GM19397 (cell line): ENCODE results near the gene IL17A.

ENCODE experiments used
- ATAC-seq: cut with Tn5 transposase; IDR thresholded peaks from one replicate; pipeline ENCODE4 v1.9.1; 2021; ENCODE audit warnings: mild to moderate bottlenecking, moderate library complexity; ENCODE audit not compliant: unreplicated experiment

IL17A gene

DNA sequence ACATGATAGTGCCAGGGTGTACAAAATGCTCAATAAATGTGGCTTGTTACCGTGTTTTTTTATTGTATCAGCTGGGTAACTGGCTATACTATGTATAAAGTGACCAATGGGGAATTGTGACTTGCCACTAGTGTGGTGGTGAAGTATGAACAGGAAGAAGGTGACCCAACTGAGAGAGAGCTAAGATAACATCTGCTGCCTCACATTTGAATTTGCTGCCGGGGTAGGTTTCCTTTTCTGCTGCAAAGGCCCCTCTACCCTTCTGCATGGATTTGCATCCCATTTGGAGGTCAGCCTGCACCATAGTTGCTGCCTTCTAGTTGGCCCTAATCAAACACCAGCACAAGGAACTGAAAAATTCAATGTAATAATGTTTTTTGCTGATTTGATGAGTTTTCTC lies 24.1 kb downstream of the IL17A start:
- ATAC-seq, result peak; percentile 77

DNA sequence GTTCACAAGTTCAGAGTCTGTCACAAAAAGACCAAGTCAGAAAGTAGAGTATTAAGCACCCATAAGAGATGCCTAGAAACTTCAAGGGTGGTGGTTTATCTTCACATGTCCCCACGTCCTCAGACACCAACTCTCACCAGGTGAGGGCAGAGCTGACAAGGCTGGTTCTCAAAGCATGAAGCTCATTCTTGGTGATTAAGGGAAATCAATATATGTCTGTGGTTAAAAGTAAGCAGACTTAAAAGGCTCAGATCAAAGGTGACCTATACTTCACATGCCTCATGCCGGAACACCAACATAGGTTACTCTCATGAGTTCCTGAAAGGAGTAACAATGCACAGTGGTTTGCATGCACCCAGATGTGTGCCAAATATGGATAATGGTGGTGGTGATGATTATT lies 27.0 kb downstream of the IL17A start:
- ATAC-seq, result no peak

DNA sequence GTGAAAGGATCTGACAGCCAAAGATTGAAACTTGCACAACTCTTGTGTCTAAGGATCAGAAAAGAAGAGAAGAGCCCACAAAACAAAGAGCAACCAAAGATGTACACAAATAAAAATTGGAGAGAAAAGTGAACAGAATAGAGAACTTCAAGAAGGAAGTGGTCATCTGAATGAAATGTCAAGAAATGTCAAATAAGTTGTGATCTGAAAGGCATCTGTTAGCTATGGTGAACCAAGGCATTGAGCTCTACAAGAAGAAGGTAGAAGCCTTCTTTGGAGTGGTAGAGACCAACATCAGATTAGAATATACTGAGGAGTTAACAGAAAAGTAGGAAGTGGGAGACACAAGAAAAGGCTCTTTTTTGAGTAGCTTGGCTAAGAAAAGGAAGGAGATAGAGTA lies 29.6 kb downstream of the IL17A start:
- no peak for ATAC-seq

DNA sequence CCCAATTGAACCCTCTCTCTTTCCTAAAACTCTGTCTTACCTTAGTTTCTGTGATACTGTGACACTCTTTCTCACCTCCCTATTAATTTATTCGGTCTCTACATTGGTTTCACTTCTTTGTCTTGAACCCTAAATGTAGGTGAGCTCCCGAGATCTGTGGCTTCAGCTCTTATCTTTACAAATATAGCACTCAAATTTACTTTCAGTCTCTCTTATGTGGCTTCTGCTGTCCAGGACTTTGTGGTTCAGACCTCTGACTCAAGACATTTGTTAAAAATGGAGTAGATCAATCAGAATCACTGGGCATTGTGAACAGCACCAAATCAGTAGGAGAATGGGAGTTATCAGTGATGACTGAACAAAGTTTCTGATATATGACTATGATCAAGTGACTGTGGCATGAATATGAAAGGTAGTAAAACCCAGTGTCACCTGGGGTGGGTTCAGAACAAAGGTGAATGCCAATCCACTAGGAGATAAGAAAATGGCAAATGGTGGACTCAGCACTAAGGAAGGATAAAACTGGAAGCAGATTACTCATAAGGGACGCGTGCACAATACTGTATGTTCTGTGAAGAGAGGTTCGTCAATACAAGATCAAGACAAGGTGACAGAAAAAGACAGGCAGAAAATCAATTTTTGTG lies 30.9 kb downstream of the IL17A start:
- no peak for ATAC-seq

DNA sequence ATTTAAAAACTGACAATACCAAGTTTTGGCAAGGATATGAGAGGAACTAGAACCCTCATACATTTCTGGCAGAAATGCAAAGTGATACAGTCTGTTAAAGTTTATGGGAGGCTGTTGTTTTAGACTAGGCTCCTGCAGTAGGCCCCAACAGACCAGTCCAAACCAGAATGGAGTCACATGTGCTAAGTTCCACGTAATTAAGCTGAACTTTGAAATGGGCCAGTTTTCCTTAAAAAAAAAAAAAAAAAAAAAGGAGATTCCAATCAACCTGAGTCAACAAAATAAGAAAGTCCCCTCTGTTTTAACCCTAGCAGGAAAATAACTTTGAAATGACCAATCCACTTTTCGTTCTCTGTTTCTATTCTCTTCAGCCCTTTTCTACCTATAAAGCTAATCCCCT lies 31.6 kb downstream of the IL17A start:
- ATAC-seq, result no peak

DNA sequence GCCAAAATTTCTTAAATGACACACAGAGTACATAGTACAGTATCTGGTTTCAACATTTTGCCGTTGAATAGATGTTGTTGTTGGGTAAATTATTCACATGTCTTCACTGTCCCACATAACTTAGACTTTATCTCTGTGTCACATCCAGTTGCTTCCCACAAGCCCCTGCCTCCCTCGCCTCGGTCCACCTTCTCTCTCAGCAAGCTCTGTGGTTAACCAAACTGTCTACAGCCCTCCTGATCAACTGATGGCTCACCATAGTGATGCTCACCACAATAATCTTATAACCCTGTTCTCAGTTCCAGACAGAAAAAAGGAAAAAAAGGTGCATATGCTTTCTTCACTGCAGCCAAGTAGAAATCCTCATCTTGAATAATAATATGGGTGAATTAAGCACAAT lies 35.1 kb downstream of the IL17A start:
- no peak for ATAC-seq

DNA sequence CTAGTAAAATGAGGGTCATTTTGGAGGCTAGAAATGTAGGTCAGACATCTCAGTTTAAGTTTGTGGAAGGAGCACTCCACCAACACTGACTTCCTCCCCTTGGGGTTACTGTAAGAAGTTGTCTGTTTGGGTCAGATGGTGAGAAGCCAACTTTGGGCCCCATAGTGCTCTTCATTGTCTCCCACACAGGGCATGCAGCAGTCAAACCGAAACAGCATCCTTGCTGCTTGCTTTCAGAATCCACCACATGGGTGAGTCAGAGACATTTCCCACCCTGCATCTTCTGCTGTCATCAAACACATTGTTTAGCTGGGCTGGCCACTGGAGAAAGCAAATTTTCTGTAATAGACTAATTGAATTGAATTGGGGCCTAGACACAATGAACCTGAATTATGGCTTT lies 41.3 kb downstream of the IL17A start:
- ATAC-seq, result peak; percentile 99

DNA sequence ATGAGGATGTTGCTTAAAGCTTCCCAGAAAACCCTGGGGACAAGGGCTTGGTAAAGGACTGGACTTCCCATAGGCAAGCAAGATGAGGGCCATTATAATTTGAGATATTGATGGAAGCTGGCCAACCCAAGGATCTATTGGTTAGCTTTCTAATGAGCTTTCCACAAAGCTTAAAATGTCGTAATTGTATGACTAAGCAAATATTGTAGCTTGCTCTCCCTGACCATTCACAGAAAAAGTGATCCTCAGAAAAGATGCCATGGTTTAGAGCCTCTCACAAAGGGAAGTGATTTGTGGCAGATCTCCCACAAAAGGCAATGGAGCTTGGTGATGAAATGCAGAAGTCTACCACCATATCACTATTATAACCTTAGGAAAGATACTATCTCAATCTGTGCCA lies 44.5 kb downstream of the IL17A start:
- ATAC-seq, result no peak

DNA sequence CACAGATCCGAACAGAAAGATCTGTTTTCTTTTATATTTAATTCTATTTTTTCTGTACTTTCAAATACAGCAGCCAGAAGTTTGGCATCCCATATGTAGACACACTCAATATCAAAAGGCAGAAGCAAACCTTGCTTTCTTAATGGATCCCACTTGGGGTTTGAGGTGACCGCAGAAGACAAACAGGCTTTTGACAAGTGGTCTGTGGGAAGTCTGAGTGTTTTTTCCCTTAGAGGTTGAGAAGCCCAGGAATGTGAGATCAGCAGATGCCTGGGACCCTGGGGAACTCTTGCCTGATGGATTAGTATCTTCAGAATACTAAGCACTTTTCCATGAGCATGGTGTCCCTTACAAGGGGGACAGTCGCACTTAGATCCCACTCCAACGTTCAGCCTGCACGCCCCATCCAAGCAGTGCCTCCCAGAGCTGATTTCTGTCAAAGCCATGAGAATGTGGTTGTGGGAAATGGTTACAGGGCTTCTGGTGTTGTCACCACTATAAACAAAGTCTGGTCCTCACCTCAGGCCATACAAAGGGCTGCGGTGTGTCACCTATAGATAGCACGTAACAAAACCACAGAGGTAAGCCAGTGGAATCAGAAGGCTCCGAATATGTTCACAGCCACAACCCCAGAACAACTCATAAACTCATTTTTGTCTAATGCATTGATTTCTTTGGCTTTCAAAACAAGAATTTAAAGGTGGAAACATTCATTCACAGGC lies 45.4 kb downstream of the IL17A start:
- no peak for ATAC-seq

DNA sequence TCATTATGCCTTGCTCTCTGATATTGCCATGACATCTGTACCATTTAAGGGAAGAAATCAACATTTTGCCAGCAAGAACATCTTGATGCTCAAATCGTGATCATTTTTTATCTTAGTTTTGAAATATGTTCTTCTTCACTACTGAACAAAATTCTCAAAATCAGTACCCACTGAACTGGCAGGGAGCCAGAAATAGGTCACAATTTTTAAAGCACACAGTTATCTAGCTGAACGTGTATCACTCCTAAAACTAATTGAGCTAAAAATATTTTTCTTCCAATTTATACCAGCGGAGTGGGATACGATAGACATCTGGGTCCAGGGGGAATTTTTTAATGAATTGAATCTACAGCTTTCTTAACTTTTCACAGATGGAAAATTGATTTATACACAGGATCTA lies 46.8 kb downstream of the IL17A start:
- ATAC-seq, result no peak

DNA sequence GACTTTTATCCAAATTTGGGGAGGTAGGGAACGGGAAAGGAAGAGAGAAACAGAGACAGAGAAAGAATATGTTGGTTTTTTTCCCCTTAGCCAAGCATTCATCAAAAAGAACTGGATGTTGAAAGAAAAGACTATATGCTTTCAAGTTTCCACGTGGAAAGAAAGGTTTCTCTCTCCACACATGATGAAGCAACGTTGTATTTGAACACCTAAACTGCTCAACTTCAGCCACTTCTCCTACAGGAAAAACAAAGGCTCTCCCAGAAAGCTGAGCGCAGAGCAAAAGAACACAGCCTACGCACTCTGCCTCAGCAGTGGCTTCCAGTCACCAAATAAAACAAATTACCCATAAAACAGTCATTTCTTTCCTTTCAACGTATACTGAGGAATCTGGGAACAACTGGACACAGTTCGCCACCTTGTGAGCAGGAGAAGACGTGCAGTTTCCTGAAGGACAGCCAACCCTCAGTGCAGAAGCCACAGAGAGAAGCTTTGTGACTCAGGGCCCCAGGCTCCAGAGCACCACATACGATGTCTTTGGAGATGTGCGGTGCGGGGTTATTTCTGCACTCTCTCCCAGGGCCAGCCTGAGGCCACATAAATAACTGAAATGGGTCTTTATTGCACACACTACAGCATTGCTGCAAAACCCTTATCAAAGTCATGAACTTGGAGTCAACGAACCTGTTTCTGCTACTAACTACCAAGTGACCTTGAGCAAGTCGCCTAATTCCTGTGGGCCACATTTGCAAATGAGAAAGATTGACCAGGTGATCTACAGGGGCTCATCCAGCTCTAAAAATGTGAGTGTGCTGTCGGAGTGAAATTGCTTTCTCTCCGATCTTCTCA lies 48.0 kb downstream of the IL17A start:
- ATAC-seq, result peak; percentile 78
